ENCODE data around the gene TEX53. TPM values are rescaled to one million over a fixed set of nuclear protein-coding genes. Genes with fewer than 3 reads are reported as not detected.

TEX53 gene
- total RNA-seq, 2 donors from 2014 or later: not detected

DNA sequence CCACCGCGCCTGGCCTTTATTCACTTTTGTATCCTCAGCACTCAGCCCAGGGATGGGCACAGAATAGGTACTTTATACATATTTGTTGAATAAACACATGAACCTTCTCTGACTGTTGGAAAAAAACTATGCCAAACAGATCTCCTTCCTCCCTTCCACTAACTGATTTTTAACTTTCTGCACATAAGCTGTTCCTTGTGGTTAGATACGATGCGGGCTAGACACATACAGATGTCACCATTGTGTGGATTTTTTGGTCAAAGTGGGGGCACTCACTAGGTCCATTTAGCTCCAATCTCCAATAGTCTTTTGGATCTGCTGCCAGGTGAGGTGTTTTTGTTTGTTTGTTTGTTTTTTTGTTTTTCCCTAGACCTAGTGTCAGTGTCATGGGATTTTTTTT lies 19.3 kb upstream of the TEX53 start:
- no peak overlapping the region for H3K4me3 ChIP-seq (ENCODE audit: low read length)
- H3K27me3 Mint-ChIP-seq (ENCODE audit: insufficient read depth): peaks cover 16% of the 10 kb centered on the region
- peaks cover 4% of the 10 kb centered on the region for H3K9me3 Mint-ChIP-seq
- peak; percentile 1 for DNase-seq
- TF ChIP-seq, protein P1, sequence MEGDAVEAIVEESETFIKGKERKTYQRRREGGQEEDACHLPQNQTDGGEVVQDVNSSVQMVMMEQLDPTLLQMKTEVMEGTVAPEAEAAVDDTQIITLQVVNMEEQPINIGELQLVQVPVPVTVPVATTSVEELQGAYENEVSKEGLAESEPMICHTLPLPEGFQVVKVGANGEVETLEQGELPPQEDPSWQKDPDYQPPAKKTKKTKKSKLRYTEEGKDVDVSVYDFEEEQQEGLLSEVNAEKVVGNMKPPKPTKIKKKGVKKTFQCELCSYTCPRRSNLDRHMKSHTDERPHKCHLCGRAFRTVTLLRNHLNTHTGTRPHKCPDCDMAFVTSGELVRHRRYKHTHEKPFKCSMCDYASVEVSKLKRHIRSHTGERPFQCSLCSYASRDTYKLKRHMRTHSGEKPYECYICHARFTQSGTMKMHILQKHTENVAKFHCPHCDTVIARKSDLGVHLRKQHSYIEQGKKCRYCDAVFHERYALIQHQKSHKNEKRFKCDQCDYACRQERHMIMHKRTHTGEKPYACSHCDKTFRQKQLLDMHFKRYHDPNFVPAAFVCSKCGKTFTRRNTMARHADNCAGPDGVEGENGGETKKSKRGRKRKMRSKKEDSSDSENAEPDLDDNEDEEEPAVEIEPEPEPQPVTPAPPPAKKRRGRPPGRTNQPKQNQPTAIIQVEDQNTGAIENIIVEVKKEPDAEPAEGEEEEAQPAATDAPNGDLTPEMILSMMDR (conservative IDR thresholded peaks at IDR 0.05): no peak
- no peak overlapping the region for H3K4me3 Mint-ChIP-seq
- H3K27me3 ChIP-seq (ENCODE audit: control insufficient read depth, insufficient read depth, low read length, poor library complexity, severe bottlenecking): no peaks in the 10 kb centered on the region
- 73 to 93% methylated on average over 2 to 4 of the region's 4 CpGs for WGBS, 2 experiments (ENCODE audit: insufficient coverage in 1 of 2, insufficient read length in 1 of 2)
- peaks cover 14% of the 10 kb centered on the region for H3K4me1 Mint-ChIP-seq
- H3K9me3 ChIP-seq (ENCODE audit: control insufficient read depth, low read length): peaks cover 6% of the 10 kb centered on the region
- H3K36me3 ChIP-seq (ENCODE audit: control insufficient read depth, insufficient read depth, low read length): no peaks in the 10 kb centered on the region
- H3K27ac ChIP-seq (ENCODE audit: low read depth, low read length): no peak overlapping the region
- no peak overlapping the region for H3K9ac ChIP-seq (ENCODE audit: extremely low read depth, low read length, poor library complexity, severe bottlenecking)
- H3K36me3 Mint-ChIP-seq (ENCODE audit: low read depth): no peaks in the 10 kb centered on the region
- no peaks in the 10 kb centered on the region for H3K4me1 ChIP-seq (ENCODE audit: control insufficient read depth, insufficient read depth, low read length)
- H3K27ac Mint-ChIP-seq: no peak overlapping the region

DNA sequence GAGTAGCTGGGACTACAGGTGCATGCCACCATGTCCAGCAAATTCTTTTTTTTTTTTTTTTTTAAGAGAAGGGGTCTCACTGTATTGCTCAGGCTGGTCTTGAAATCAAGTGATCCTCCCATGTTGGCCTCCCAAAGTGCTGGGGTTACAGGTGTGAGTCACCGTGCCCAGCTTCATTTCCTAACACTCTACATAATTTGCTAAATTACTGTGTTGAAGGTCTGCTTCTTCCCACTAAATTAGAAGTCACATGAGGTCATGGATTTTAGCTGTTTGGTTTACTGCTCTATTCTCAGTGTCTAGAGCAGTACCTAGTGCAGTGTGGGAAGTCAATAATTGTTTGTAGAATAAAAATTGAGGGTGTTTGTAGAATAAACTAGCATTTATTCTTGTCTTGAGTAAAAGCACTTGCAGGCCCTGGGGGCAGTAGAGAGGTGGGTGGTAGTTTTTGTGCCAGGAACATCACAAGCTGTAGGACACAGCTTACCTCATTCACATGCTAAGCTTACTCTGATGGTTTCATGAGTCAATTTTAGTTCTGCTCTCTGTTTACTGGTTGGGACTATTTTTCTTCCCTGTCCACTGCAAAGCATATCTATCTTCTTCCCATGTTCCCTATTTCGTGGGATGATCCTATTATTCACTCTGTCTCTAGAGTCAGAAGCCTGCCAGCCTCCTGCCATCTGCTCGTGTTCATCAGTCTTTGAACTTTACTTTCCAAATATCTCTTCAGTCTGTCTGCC lies 17.4 kb upstream of the TEX53 start:
- Histone ChIP-seq H3K4me1 (ENCODE audit: control insufficient read depth, insufficient read depth, low read length) (no peaks in the 10 kb centered on the region), H3K27ac (ENCODE audit: low read depth, low read length) (no peak overlapping the region), H3K27me3 (ENCODE audit: control insufficient read depth, insufficient read depth, low read length, poor library complexity, severe bottlenecking) (no peaks in the 10 kb centered on the region), H3K36me3 (ENCODE audit: control insufficient read depth, insufficient read depth, low read length) (no peaks in the 10 kb centered on the region), H3K9ac (ENCODE audit: extremely low read depth, low read length, poor library complexity, severe bottlenecking) (no peak overlapping the region), H3K9me3 (ENCODE audit: control insufficient read depth, low read length) (peaks cover 6% of the 10 kb centered on the region), H3K4me3 (ENCODE audit: low read length) (no peak overlapping the region)
- Mint-ChIP-seq H3K27ac (no peak overlapping the region), H3K4me3 (no peak overlapping the region), H3K9me3 (peaks cover 10% of the 10 kb centered on the region), H3K4me1 (peaks cover 12% of the 10 kb centered on the region), H3K36me3 (ENCODE audit: low read depth) (no peaks in the 10 kb centered on the region), H3K27me3 (ENCODE audit: insufficient read depth) (peaks cover 28% of the 10 kb centered on the region)
- peak; percentile 31 for DNase-seq
- WGBS, 2 experiments (ENCODE audit: insufficient coverage in 1 of 2, insufficient read length in 1 of 2): 93 to 100% methylated on average over 2 to 3 of the region's 3 CpGs
- TF ChIP-seq, protein P1 (conservative IDR thresholded peaks at IDR 0.05): peak; percentile 45

DNA sequence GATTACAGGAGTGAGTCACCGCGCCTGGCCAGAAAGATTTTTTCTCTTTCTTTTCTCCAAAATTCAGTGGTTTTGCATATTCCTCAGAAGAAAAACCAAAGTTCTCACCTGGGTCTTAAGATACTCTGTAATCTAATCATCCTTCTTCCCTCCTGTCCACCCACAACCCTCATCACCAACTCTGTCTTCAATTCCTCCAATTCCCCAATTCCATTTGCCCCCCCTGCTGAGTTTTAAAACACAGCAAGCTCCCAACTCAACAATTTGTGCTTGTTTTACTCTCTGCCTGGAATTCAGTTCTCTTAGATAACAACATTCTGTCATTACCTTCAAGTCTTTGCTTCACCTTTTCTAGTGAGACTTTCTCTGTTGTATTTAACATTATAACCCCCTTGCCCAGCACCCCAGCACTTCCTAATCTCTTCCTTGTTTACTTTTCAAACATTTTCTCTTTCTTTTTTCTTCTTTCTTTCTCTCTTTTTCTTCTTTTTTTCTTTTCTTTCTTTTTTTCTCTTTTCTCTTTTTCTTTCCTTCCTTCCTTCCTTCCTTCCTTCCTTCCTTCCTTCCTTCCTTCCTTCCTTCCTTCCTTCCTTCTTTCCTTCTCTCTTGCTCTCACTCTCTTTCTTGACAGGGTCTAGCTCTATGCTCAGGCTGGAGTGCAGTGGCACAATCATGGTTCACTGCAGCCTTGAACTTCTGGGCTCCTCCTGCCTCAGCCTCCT lies 16.6 kb upstream of the TEX53 start:
- 89 to 94% methylated on average over 2 of the region's 2 CpGs for whole genome bisulfite sequencing, 2 experiments (ENCODE audit: insufficient coverage in 1 of 2, insufficient read length in 1 of 2)
- peaks cover 12% of the 10 kb centered on the region for H3K4me1 Mint-ChIP-seq
- Histone ChIP-seq H3K4me1 (ENCODE audit: control insufficient read depth, insufficient read depth, low read length) (no peaks in the 10 kb centered on the region), H3K9me3 (ENCODE audit: control insufficient read depth, low read length) (peaks cover 6% of the 10 kb centered on the region), H3K9ac (ENCODE audit: extremely low read depth, low read length, poor library complexity, severe bottlenecking) (no peak overlapping the region), H3K27me3 (ENCODE audit: control insufficient read depth, insufficient read depth, low read length, poor library complexity, severe bottlenecking) (no peaks in the 10 kb centered on the region), H3K4me3 (ENCODE audit: low read length) (no peak overlapping the region), H3K27ac (ENCODE audit: low read depth, low read length) (no peak overlapping the region), H3K36me3 (ENCODE audit: control insufficient read depth, insufficient read depth, low read length) (no peaks in the 10 kb centered on the region)
- DNase-seq: no peak
- H3K36me3 Mint-ChIP-seq (ENCODE audit: low read depth): no peaks in the 10 kb centered on the region
- no peak overlapping the region for H3K4me3 Mint-ChIP-seq
- no peak overlapping the region for H3K27ac Mint-ChIP-seq
- TF ChIP-seq, protein P1 (conservative IDR thresholded peaks at IDR 0.05): no peak
- peaks cover 10% of the 10 kb centered on the region for H3K9me3 Mint-ChIP-seq
- peaks cover 28% of the 10 kb centered on the region for H3K27me3 Mint-ChIP-seq (ENCODE audit: insufficient read depth)
